ENCODE measurements around the gene PGF. TPM values are rescaled to one million over a fixed set of nuclear protein-coding genes. Genes with fewer than 3 reads are reported as not detected.

The PGF gene
- total and polyA plus RNA-seq, 2 of the 13 experiments (the other 11 are each of a cell fraction or from before 2014, with no cell fraction given), result 10.7 to 27.5 TPM

- TF ChIP-seq, protein P1, sequence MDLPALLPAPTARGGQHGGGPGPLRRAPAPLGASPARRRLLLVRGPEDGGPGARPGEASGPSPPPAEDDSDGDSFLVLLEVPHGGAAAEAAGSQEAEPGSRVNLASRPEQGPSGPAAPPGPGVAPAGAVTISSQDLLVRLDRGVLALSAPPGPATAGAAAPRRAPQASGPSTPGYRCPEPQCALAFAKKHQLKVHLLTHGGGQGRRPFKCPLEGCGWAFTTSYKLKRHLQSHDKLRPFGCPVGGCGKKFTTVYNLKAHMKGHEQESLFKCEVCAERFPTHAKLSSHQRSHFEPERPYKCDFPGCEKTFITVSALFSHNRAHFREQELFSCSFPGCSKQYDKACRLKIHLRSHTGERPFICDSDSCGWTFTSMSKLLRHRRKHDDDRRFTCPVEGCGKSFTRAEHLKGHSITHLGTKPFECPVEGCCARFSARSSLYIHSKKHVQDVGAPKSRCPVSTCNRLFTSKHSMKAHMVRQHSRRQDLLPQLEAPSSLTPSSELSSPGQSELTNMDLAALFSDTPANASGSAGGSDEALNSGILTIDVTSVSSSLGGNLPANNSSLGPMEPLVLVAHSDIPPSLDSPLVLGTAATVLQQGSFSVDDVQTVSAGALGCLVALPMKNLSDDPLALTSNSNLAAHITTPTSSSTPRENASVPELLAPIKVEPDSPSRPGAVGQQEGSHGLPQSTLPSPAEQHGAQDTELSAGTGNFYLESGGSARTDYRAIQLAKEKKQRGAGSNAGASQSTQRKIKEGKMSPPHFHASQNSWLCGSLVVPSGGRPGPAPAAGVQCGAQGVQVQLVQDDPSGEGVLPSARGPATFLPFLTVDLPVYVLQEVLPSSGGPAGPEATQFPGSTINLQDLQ (CRISPR knock-in tag; IDR thresholded peaks at IDR 0.05), result no peak
- TF ChIP-seq, protein P2, sequence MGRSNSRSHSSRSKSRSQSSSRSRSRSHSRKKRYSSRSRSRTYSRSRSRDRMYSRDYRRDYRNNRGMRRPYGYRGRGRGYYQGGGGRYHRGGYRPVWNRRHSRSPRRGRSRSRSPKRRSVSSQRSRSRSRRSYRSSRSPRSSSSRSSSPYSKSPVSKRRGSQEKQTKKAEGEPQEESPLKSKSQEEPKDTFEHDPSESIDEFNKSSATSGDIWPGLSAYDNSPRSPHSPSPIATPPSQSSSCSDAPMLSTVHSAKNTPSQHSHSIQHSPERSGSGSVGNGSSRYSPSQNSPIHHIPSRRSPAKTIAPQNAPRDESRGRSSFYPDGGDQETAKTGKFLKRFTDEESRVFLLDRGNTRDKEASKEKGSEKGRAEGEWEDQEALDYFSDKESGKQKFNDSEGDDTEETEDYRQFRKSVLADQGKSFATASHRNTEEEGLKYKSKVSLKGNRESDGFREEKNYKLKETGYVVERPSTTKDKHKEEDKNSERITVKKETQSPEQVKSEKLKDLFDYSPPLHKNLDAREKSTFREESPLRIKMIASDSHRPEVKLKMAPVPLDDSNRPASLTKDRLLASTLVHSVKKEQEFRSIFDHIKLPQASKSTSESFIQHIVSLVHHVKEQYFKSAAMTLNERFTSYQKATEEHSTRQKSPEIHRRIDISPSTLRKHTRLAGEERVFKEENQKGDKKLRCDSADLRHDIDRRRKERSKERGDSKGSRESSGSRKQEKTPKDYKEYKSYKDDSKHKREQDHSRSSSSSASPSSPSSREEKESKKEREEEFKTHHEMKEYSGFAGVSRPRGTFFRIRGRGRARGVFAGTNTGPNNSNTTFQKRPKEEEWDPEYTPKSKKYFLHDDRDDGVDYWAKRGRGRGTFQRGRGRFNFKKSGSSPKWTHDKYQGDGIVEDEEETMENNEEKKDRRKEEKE (IDR thresholded peaks at IDR 0.05), result no peak
- TF ChIP-seq ZNF513 (CRISPR knock-in tag; conservative IDR thresholded peaks at IDR 0.05) (no peak), ZNF160 (CRISPR knock-in tag; IDR thresholded peaks at IDR 0.05) (no peak), ZNF354B (CRISPR knock-in tag; IDR thresholded peaks at IDR 0.05) (no peak), ZBTB7B (CRISPR knock-in tag; IDR thresholded peaks at IDR 0.05) (no peak)
- TF ChIP-seq, protein P3, sequence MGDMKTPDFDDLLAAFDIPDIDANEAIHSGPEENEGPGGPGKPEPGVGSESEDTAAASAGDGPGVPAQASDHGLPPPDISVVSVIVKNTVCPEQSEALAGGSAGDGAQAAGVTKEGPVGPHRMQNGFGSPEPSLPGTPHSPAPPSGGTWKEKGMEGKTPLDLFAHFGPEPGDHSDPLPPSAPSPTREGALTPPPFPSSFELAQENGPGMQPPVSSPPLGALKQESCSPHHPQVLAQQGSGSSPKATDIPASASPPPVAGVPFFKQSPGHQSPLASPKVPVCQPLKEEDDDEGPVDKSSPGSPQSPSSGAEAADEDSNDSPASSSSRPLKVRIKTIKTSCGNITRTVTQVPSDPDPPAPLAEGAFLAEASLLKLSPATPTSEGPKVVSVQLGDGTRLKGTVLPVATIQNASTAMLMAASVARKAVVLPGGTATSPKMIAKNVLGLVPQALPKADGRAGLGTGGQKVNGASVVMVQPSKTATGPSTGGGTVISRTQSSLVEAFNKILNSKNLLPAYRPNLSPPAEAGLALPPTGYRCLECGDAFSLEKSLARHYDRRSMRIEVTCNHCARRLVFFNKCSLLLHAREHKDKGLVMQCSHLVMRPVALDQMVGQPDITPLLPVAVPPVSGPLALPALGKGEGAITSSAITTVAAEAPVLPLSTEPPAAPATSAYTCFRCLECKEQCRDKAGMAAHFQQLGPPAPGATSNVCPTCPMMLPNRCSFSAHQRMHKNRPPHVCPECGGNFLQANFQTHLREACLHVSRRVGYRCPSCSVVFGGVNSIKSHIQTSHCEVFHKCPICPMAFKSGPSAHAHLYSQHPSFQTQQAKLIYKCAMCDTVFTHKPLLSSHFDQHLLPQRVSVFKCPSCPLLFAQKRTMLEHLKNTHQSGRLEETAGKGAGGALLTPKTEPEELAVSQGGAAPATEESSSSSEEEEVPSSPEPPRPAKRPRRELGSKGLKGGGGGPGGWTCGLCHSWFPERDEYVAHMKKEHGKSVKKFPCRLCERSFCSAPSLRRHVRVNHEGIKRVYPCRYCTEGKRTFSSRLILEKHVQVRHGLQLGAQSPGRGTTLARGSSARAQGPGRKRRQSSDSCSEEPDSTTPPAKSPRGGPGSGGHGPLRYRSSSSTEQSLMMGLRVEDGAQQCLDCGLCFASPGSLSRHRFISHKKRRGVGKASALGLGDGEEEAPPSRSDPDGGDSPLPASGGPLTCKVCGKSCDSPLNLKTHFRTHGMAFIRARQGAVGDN (CRISPR knock-in tag; IDR thresholded peaks at IDR 0.05), result peak; percentile 74
Measured at GRCh38 chr14:74945852-74946658, 9.3 kb downstream of the PGF start (continued).
